GM23248 (cell line): ENCODE data around the gene LRRC75A. TPM values are rescaled to one million over a fixed set of nuclear protein-coding genes. Genes with fewer than 3 reads are reported as not detected.
"Not testable (repeated sequence)": the region's sequence is repeated elsewhere in the genome, so short reads cannot be mapped to it uniquely, and the experiment has no call there.

Experiments
- DNase-seq: peaks from one replicate; pipeline ENCODE4 v3.0.0-alpha.2; 2015
- H2AFZ ChIP-seq: fragments of 200-600 bp; sonication (generic); 2 replicates; pipeline ENCODE4 v1.6.1; 2016; ENCODE audit warnings: antibody characterized with exemption
- H3F3A ChIP-seq: fragments of 200-600 bp; sonication (generic); 2 replicates; pipeline ENCODE4 v1.6.1; 2016; ENCODE audit warnings: mild to moderate bottlenecking, antibody characterized with exemption, mixed run types; ENCODE audit not compliant: insufficient read depth
- H3K27ac ChIP-seq: fragments of 200-600 bp; sonication (generic); 2 replicates; pipeline ENCODE4 v1.5.1; 2016; ENCODE audit warnings: mild to moderate bottlenecking
- H3K27me3 ChIP-seq: fragments of 200-600 bp; sonication (generic); replicated peaks from 2 replicates; pipeline ENCODE4 v1.6.1; 2016; ENCODE audit warnings: mild to moderate bottlenecking; ENCODE audit not compliant: insufficient read depth
- H3K36me3 ChIP-seq: fragments of 200-600 bp; sonication (generic); 2 replicates; pipeline ENCODE4 v1.6.1; 2016; ENCODE audit warnings: low read depth, mild to moderate bottlenecking
- H3K4me1 ChIP-seq: fragments of 200-600 bp; sonication (generic); 2 replicates; pipeline ENCODE4 v1.6.1; 2016; ENCODE audit warnings: mild to moderate bottlenecking; ENCODE audit not compliant: insufficient read depth
- H3K4me2 ChIP-seq: fragments of 200-600 bp; sonication (generic); one replicate; pipeline ENCODE4 v1.6.1; 2016; ENCODE audit warnings: mild to moderate bottlenecking; ENCODE audit not compliant: unreplicated experiment
- H3K4me3 ChIP-seq: fragments of 200-600 bp; sonication (generic); 2 replicates; pipeline ENCODE4 v1.5.1; 2016; ENCODE audit warnings: mild to moderate bottlenecking
- H3K79me2 ChIP-seq: fragments of 200-600 bp; sonication (generic); 2 replicates; pipeline ENCODE4 v1.6.1; 2016; ENCODE audit warnings: mild to moderate bottlenecking; ENCODE audit not compliant: insufficient read depth
- H3K9ac ChIP-seq: fragments of 200-600 bp; sonication (generic); 2 replicates; pipeline ENCODE4 v1.6.1; 2016; ENCODE audit warnings: mild to moderate bottlenecking
- H3K9me2 ChIP-seq: fragments of 200-600 bp; sonication (generic); 2 replicates; pipeline ENCODE4 v1.6.1; 2016; ENCODE audit warnings: mixed run types, mild to moderate bottlenecking, moderate library complexity; ENCODE audit not compliant: insufficient read depth
- H3K9me3 ChIP-seq: fragments of 200-600 bp; sonication (generic); one replicate; pipeline ENCODE4 v1.6.1; 2017; ENCODE audit warnings: low read depth
- H4K20me1 ChIP-seq: fragments of 200-600 bp; sonication (generic); 2 replicates; pipeline ENCODE4 v1.6.0; 2016; ENCODE audit not compliant: insufficient read depth
- EZH2 ChIP-seq: fragments of 200-600 bp; sonication (generic); IDR thresholded peaks from 2 replicates; pipeline ENCODE4 v1.6.1; 2018; ENCODE audit warnings: antibody characterized with exemption, mild to moderate bottlenecking; ENCODE audit not compliant: insufficient read depth, poor library complexity, severe bottlenecking
- EZH2phosphoT487 ChIP-seq: fragments of 200-600 bp; sonication (generic); IDR thresholded peaks from 2 replicates; pipeline ENCODE4 v1.6.1; 2018; ENCODE audit warnings: antibody characterized with exemption, moderate library complexity, mild to moderate bottlenecking, low read depth; ENCODE audit not compliant: insufficient read depth
- WGBS, 2 experiments: methylation state at CpG; one replicate each; pipeline ENCODE4 v1.1.6; 2015 to 2017; ENCODE audit warnings: low lambda C conversion rate in 2 of 2, low coverage in 1 of 2; ENCODE audit errors: missing lambda C conversion rate in 2 of 2; 5-methylcytosine and 5-hydroxymethylcytosine counted together
- in situ Hi-C: fragments of 300-500 bp; cut with MboI; formaldehyde crosslinking; loops from 2 replicates; pipeline ENCODE4 v1.15.0; 2020
- polyA plus RNA-seq: library from polyadenylated mRNA; unstranded; fragments of >200 nt; fragmentation: Nextera tagmentation; extraction: Ambion mirVana; gene quantifications from 2 replicates; pipeline ENCODE4 v1.2.1, GENCODE V29; 2016
- total RNA-seq: library from RNA; depleted of rRNA; stranded (reverse); fragments of >200 nt; shearing (Covaris generic); gene quantifications from 2 replicates; pipeline ENCODE4 v1.2.3, GENCODE V29; 2014

LRRC75A gene
- total and polyA plus RNA-seq, 2 experiments from 2014 or later = 0.22 to 0.54 TPM

DNA sequence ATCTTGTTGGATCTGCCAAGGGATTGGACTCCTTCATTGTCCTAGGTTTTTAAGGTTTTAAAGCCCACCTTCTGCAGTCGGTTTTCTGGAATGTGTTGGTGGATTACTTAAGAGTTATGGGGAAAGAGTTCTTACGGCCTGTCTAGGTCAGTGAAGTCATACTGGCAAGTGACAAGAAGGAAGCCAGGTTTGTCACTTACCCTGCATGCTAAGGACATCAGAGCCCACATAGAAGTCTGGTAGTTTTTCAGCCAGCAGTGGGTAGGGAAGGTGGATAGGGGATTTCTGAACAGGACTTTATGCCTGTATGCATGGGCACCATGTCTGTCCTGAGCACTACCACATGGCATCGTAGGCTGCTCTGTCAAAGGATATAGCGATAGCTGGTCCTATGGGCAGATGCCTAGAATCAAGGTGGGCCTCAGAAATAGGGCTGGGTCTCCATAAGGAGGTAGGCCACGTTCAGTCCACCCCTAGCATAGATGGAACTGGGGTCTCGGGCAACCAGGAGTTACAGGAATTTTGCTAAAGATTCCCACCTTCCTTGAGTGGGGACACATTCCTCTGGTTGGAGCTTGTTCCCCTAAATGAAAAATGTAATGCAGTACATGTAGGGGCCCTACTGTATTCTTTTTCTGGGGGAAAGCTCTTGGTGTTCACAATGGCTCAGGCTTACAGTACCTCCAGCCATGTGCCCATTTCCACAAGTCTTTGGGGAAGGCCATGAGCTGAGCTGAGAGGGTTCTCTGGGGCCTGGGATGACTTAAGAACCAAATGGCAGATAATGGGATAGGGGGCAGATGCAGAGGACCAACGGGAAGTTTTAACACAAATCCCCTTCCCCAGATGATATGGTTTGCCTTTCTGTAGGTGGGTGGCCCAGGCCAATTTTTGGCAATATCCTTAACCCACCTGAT, 49.1 kb downstream of the LRRC75A start:
- peak overlapping the region; percentile 66 for H3K27ac ChIP-seq
- H3K9ac ChIP-seq = peak overlapping the region; percentile 94
- H3K4me3 ChIP-seq = peak overlapping the region; percentile 99; the same call in 1 of the 2 replicates
- peaks cover 39% of the 10 kb centered on the region for H3K36me3 ChIP-seq
- peaks cover 29% of the 10 kb centered on the region for H3K4me1 ChIP-seq
- peaks cover 69% of the 10 kb centered on the region for H3F3A ChIP-seq
- H3K9me2 ChIP-seq = no peaks in the 10 kb centered on the region
- no peak for DNase-seq
- no peak for TF ChIP-seq EZH2
- no peak for TF ChIP-seq EZH2phosphoT487
- H2AFZ ChIP-seq = no peak overlapping the region
- WGBS, 2 experiments = 74 to 81% methylated on average over 7 of the region's 7 CpGs
- in situ Hi-C loops = no loop called here
- no peaks in the 10 kb centered on the region for H3K9me3 ChIP-seq
- H3K79me2 ChIP-seq = peaks cover 44% of the 10 kb centered on the region
- H3K4me2 ChIP-seq = peak overlapping the region; percentile 14
- H4K20me1 ChIP-seq = 0 out of 2 replicates have a peak, but pooled peaks cover 9% of the 10 kb centered on the region
- no peaks in the 10 kb centered on the region for H3K27me3 ChIP-seq

- no peak for DNase-seq
- Histone ChIP-seq H3K4me2 (peak overlapping the region; percentile 96), H2AFZ (no peak overlapping the region), H3K9ac (peak overlapping the region; percentile 94), H3K79me2 (peaks cover 44% of the 10 kb centered on the region), H3F3A (peaks cover 62% of the 10 kb centered on the region), H3K4me3 (peak overlapping the region; percentile 99; the same call in 1 of the 2 replicates), H3K27ac (peak overlapping the region; percentile 66), H3K36me3 (peaks cover 39% of the 10 kb centered on the region), H3K27me3 (no peaks in the 10 kb centered on the region), H4K20me1 (0 out of 2 replicates have a peak, but pooled peaks cover 9% of the 10 kb centered on the region), H3K9me2 (no peaks in the 10 kb centered on the region), H3K9me3 (no peaks in the 10 kb centered on the region), H3K4me1 (peaks cover 29% of the 10 kb centered on the region)
- in situ Hi-C loops = no loop called here
- 90 to 100% methylated on average over 1 of the region's 1 CpG for WGBS, 2 experiments
- TF ChIP-seq EZH2 (no peak), EZH2phosphoT487 (no peak)
Observed at GRCh38 chr17:16442141-16442540, 49.9 kb downstream of the LRRC75A start.

DNA sequence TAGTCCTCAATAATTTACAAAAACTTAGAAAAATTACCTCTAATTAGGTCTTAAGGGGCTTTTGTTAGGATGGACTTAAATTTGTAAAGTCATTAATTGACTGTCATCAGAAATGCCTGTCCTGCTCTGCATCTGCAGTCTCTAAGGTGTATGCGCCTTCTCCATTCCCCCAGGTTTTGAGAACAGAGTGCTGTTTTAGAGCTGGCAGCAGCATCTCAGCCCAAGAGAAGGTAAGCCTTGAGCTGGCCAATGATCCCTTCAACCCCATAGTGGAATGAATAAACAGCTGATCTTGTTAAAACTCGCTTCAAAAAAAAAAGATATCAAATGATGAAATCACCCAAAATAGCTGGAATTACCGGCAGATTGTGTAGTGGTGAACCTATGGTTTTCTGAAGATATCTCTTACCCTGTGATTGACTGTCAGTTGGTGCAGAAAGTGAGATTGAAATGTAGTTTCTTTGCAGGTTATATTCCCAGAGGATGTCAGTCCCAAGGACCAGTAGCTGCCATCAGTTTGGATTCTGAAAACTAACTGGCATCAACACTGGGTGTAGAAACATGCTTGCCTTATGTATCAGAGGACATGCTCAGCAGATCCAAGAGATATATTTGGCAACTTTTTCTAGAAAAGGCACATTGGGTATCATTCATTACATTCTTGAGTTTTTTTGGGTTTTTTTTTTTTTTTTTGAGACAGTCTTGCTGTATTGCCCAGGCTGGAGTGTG, 50.9 kb downstream of the LRRC75A start:
- no peak overlapping the region for H2AFZ ChIP-seq
- 49 to 50% methylated on average over 3 of the region's 3 CpGs for WGBS, 2 experiments
- DNase-seq = peak; percentile 61
- peaks cover 29% of the 10 kb centered on the region for H3K4me1 ChIP-seq
- H3K9ac ChIP-seq = peak overlapping the region; percentile 94
- H3K79me2 ChIP-seq = peaks cover 44% of the 10 kb centered on the region
- in situ Hi-C loops = no loop called here
- H3K4me3 ChIP-seq = peak overlapping the region; percentile 99
- peak overlapping the region; percentile 66 for H3K27ac ChIP-seq
- H3K36me3 ChIP-seq = peaks cover 39% of the 10 kb centered on the region
- no peak for TF ChIP-seq EZH2
- no peak for TF ChIP-seq EZH2phosphoT487
- no peaks in the 10 kb centered on the region for H3K9me3 ChIP-seq
- H3K4me2 ChIP-seq = peak overlapping the region; percentile 96
- no peaks in the 10 kb centered on the region for H3K27me3 ChIP-seq
- 0 out of 2 replicates have a peak, but pooled peaks cover 7% of the 10 kb centered on the region for H4K20me1 ChIP-seq
- peaks cover 55% of the 10 kb centered on the region for H3F3A ChIP-seq
- no peaks in the 10 kb centered on the region for H3K9me2 ChIP-seq

- Histone ChIP-seq H3K4me3 (peak overlapping the region; percentile 99), H3K4me1 (peaks cover 29% of the 10 kb centered on the region), H3K27ac (peak overlapping the region; percentile 66), H3K4me2 (peak overlapping the region; percentile 96), H3K9ac (peak overlapping the region; percentile 94), H3K79me2 (peaks cover 44% of the 10 kb centered on the region), H3K36me3 (peaks cover 34% of the 10 kb centered on the region), H3F3A (peaks cover 48% of the 10 kb centered on the region)
- in situ Hi-C loops, DNase-seq, H3K9me2 ChIP-seq, H2AFZ ChIP-seq, H4K20me1 ChIP-seq, H3K27me3 ChIP-seq, H3K9me3 ChIP-seq: not testable (repeated sequence)
- WGBS, 2 experiments = 59 to 67% methylated on average over 5 of the region's 5 CpGs
Observed at GRCh38 chr17:16440354-16440753, 51.6 kb downstream of the LRRC75A start.
